Loucy (cell line): ENCODE results near the gene SUPT3H.

Experiments
- EZH2phosphoT487 ChIP-seq: fragments of 200-600 bp; IDR thresholded peaks from 2 replicates; pipeline ENCODE4 v1.6.1; 2018; ENCODE audit warnings: antibody characterized with exemption, mild to moderate bottlenecking, moderate library complexity, borderline replicate concordance
- TF ChIP-seq, protein P1 (sequence below): fragments of 200-600 bp; sonication (generic); conservative IDR thresholded peaks from 2 replicates; pipeline ENCODE4 v1.5.1; 2014; ENCODE audit warnings: mild to moderate bottlenecking, antibody characterized with exemption, low read length

DNA sequence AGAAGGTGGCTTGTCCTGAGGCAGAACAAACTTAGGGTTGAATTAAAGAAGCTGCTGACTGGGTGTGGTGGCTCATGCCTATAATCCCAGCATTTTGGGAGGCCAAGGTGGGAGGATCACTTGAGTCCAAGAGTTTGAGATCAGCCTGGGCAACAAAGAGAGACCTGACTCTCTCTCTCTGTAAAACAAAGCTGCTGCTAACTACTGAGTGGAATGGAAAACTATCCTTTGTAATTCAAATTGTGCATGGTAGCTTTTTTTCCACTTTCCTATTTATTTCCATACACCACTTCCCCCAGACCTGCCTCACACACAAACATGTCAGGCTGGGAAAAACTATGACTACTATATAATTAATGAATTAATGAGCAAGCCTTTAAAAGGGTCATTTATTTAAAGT lies 553.2 kb downstream of the SUPT3H start:
- TF ChIP-seq, protein P1, sequence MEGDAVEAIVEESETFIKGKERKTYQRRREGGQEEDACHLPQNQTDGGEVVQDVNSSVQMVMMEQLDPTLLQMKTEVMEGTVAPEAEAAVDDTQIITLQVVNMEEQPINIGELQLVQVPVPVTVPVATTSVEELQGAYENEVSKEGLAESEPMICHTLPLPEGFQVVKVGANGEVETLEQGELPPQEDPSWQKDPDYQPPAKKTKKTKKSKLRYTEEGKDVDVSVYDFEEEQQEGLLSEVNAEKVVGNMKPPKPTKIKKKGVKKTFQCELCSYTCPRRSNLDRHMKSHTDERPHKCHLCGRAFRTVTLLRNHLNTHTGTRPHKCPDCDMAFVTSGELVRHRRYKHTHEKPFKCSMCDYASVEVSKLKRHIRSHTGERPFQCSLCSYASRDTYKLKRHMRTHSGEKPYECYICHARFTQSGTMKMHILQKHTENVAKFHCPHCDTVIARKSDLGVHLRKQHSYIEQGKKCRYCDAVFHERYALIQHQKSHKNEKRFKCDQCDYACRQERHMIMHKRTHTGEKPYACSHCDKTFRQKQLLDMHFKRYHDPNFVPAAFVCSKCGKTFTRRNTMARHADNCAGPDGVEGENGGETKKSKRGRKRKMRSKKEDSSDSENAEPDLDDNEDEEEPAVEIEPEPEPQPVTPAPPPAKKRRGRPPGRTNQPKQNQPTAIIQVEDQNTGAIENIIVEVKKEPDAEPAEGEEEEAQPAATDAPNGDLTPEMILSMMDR: no peak
- TF ChIP-seq EZH2phosphoT487: no peak
